ENCODE results near the gene LRRC18.

The LRRC18 gene

GRCh38 chr10:48910548-48910947 is 29.1 kb downstream of the LRRC18 start:
- Histone ChIP-seq H3K36me3 (replicated peaks) (no peaks in the 10 kb centered on the region), H3K27me3 (ENCODE audit: low read depth) (no peaks in the 10 kb centered on the region), H3K9me3 (no peaks in the 10 kb centered on the region), H3K4me3 (no peak overlapping the region), H3K4me1 (no peaks in the 10 kb centered on the region)
- in situ Hi-C loops (cut with MboI; ENCODE audit: low sequenced_read_pairs) = no loop called here
- DNase-seq (ENCODE audit: low spot score in 2 of 2) = no peak

GRCh38 chr10:48907730-48908129 is 31.9 kb downstream of the LRRC18 start:
- in situ Hi-C loops (cut with MboI; ENCODE audit: low sequenced_read_pairs) = no loop called here
- no peaks in the 10 kb centered on the region for H3K27me3 ChIP-seq (ENCODE audit: low read depth)
- no peaks in the 10 kb centered on the region for H3K36me3 ChIP-seq (replicated peaks)
- H3K9me3 ChIP-seq = no peaks in the 10 kb centered on the region
- DNase-seq (ENCODE audit: low spot score in 2 of 2) = no peak
- no peak overlapping the region for H3K4me3 ChIP-seq
- H3K4me1 ChIP-seq = no peaks in the 10 kb centered on the region

DNA sequence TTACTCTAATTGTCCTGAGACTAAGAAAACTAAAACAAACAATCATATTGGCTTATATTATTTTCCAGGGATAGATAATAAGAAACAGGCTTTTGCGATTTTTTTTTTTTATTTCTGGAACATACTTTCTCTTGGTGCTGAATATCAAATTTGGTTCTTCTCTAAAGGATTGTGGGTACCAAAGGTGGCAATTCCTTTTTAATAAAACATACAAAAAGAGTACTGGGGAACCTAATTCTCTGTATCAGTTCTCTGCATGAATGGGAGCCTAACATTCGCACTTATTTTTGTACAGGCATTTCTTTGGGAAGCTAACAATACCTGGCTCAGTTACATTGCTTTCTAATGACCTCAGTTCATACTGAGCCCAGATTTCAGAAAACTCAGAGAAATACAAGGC is 32.8 kb downstream of the LRRC18 start:
- Histone ChIP-seq H3K4me1 (no peaks in the 10 kb centered on the region), H3K36me3 (replicated peaks) (no peaks in the 10 kb centered on the region), H3K27me3 (ENCODE audit: low read depth) (no peaks in the 10 kb centered on the region), H3K4me3 (no peak overlapping the region), H3K9me3 (no peaks in the 10 kb centered on the region)
- in situ Hi-C loops (cut with MboI; ENCODE audit: low sequenced_read_pairs) = no loop called here
- no peak for DNase-seq (ENCODE audit: low spot score in 2 of 2)

- in situ Hi-C loops (cut with MboI; ENCODE audit: low sequenced_read_pairs) = no loop called here
- no peak for DNase-seq (ENCODE audit: low spot score in 2 of 2)
Measured at GRCh38 chr10:48905311-48905710, 34.3 kb downstream of the LRRC18 start.

GRCh38 chr10:48904861-48905260 is 34.8 kb downstream of the LRRC18 start:
- Histone ChIP-seq H3K27me3 (ENCODE audit: low read depth) (no peaks in the 10 kb centered on the region), H3K36me3 (replicated peaks) (no peaks in the 10 kb centered on the region), H3K4me1 (no peaks in the 10 kb centered on the region), H3K9me3 (no peaks in the 10 kb centered on the region), H3K4me3 (no peak overlapping the region)
- in situ Hi-C loops (cut with MboI; ENCODE audit: low sequenced_read_pairs) = no loop called here
- no peak for DNase-seq (ENCODE audit: low spot score in 2 of 2)

More at GRCh38 chr10:48905311-48905710, 34.3 kb downstream of the LRRC18 start:
- Histone ChIP-seq H3K4me1 (no peaks in the 10 kb centered on the region), H3K36me3 (replicated peaks) (no peaks in the 10 kb centered on the region), H3K27me3 (ENCODE audit: low read depth) (no peaks in the 10 kb centered on the region), H3K9me3 (no peaks in the 10 kb centered on the region), H3K4me3 (no peak overlapping the region)

- in situ Hi-C loops (cut with MboI; ENCODE audit: low sequenced_read_pairs) = no loop called here
- DNase-seq (ENCODE audit: low spot score in 2 of 2) = no peak
- no peaks in the 10 kb centered on the region for H3K4me1 ChIP-seq
Measured at GRCh38 chr10:48903151-48903550, 36.5 kb downstream of the LRRC18 start.

DNA sequence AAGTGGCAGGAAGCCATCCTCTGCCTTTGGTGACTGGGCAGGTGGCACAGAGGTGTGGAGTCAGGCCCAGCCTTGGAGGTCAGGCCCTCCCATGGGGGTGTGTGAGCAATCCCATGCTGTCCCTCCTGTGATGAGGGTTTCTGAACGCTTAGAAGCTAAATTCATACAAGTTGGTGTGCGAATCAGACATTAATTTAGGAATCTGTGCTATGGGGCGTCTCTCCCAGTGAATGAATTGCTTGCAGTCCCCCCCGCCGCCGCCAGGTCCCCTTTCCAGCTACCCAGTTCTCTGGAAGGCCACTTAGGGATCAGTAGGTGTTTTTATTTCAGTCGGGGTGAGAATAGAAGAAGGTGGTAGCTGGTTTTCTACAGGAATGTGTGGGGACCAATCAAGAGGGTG is 37.5 kb downstream of the LRRC18 start:
- Histone ChIP-seq H3K9me3 (no peaks in the 10 kb centered on the region), H3K4me3 (no peak overlapping the region), H3K27me3 (ENCODE audit: low read depth) (no peaks in the 10 kb centered on the region), H3K36me3 (replicated peaks) (no peaks in the 10 kb centered on the region), H3K4me1 (no peaks in the 10 kb centered on the region)
- in situ Hi-C loops (cut with MboI; ENCODE audit: low sequenced_read_pairs) = no loop called here
- no peak for DNase-seq (ENCODE audit: low spot score in 2 of 2)

More at GRCh38 chr10:48903151-48903550, 36.5 kb downstream of the LRRC18 start:
- H3K4me3 ChIP-seq = no peak overlapping the region
- H3K9me3 ChIP-seq = no peaks in the 10 kb centered on the region
- no peaks in the 10 kb centered on the region for H3K27me3 ChIP-seq (ENCODE audit: low read depth)
- H3K36me3 ChIP-seq (replicated peaks) = no peaks in the 10 kb centered on the region

DNA sequence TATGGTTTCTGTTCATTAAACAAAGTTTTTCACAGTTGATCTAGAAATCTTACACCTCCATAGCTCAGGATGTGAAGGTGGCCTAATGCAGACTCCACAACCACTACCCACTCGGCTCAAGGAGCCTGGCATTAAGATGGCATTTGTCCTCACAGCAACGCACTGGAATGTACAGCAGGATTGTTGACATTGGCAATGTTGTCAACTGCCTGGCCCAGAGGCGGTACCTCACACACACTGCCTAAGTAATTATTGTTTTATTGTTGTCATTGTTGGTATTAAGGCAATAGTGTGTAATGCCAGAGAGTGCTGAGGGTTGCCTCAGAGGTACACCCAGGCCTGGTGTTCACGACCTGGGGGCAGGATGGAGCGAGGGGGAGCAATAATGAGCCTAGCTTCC is 38.3 kb downstream of the LRRC18 start:
- in situ Hi-C loops (cut with MboI; ENCODE audit: low sequenced_read_pairs) = no loop called here
- H3K27me3 ChIP-seq (ENCODE audit: low read depth) = no peaks in the 10 kb centered on the region
- DNase-seq (ENCODE audit: low spot score in 2 of 2) = no peak
- H3K4me1 ChIP-seq = no peaks in the 10 kb centered on the region
- H3K36me3 ChIP-seq (replicated peaks) = no peaks in the 10 kb centered on the region
- no peak overlapping the region for H3K4me3 ChIP-seq
- no peaks in the 10 kb centered on the region for H3K9me3 ChIP-seq

DNA sequence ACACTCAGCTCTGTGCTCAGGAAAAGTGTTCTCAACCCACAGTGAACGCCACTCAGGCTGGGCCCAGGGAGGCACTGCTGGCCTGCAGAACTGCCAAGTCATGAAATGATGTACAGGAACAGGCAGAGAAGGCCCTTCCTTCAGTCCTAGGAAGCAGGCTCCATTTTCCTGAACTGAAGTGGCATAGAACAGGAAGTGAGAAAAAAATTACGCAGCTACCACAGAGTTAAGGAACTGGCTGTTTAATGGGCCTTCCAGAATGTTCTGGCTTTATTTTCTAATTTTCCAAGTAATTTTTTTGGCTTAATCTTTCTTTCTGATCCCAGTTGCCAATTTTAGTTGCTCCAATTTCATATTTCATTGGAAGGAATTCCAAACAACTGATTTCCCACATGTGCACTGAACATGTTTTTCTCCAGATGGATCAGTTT is 39.3 kb downstream of the LRRC18 start:
- in situ Hi-C loops (cut with MboI; ENCODE audit: low sequenced_read_pairs) = no loop called here
- H3K9me3 ChIP-seq = no peaks in the 10 kb centered on the region
- H3K4me3 ChIP-seq = no peak overlapping the region
- H3K4me1 ChIP-seq = no peaks in the 10 kb centered on the region
- no peak for DNase-seq (ENCODE audit: low spot score in 2 of 2)
- H3K36me3 ChIP-seq (replicated peaks) = no peaks in the 10 kb centered on the region
- no peaks in the 10 kb centered on the region for H3K27me3 ChIP-seq (ENCODE audit: low read depth)

DNA sequence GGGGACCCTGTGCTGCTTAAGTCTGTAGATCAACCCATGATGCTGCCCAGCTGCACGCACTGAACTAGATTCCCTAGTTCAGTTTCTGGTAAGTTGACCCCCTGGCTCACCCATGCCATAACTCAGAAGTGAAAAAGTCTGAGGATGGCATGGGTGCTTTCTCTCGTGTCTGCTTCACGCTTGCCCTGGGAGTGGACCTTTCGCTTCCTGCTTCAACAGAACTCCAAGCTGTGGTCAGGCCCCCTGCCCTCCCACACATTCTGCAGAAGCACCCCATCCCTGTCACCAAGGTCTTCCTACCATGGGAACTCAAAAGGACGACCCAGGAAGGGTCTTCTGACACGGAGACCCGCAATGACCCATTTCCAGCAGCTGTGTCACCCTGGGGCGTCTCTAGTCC is 39.9 kb downstream of the LRRC18 start:
- H3K36me3 ChIP-seq (replicated peaks) = no peaks in the 10 kb centered on the region
- in situ Hi-C loops (cut with MboI; ENCODE audit: low sequenced_read_pairs) = no loop called here
- H3K4me3 ChIP-seq = no peak overlapping the region
- H3K27me3 ChIP-seq (ENCODE audit: low read depth) = no peaks in the 10 kb centered on the region
- H3K9me3 ChIP-seq = no peaks in the 10 kb centered on the region
- no peaks in the 10 kb centered on the region for H3K4me1 ChIP-seq
- DNase-seq (ENCODE audit: low spot score in 2 of 2) = no peak

- H3K4me1 ChIP-seq = no peaks in the 10 kb centered on the region
- no peaks in the 10 kb centered on the region for H3K9me3 ChIP-seq
- in situ Hi-C loops (cut with MboI; ENCODE audit: low sequenced_read_pairs) = no loop called here
- no peaks in the 10 kb centered on the region for H3K27me3 ChIP-seq (ENCODE audit: low read depth)
- no peak overlapping the region for H3K4me3 ChIP-seq
- no peaks in the 10 kb centered on the region for H3K36me3 ChIP-seq (replicated peaks)
- no peak for DNase-seq (ENCODE audit: low spot score in 2 of 2)
Measured at GRCh38 chr10:48898426-48898825, 41.2 kb downstream of the LRRC18 start.

- no peaks in the 10 kb centered on the region for H3K36me3 ChIP-seq (replicated peaks)
- no peak for DNase-seq (ENCODE audit: low spot score in 2 of 2)
- no peaks in the 10 kb centered on the region for H3K9me3 ChIP-seq
- in situ Hi-C loops (cut with MboI; ENCODE audit: low sequenced_read_pairs) = no loop called here
- H3K4me1 ChIP-seq = no peaks in the 10 kb centered on the region
- no peaks in the 10 kb centered on the region for H3K27me3 ChIP-seq (ENCODE audit: low read depth)
- H3K4me3 ChIP-seq = no peak overlapping the region
Measured at GRCh38 chr10:48897441-48897790, 42.2 kb downstream of the LRRC18 start.

- in situ Hi-C loops (cut with MboI; ENCODE audit: low sequenced_read_pairs) = no loop called here
- H3K36me3 ChIP-seq (replicated peaks) = no peaks in the 10 kb centered on the region
- no peaks in the 10 kb centered on the region for H3K27me3 ChIP-seq (ENCODE audit: low read depth)
- DNase-seq (ENCODE audit: low spot score in 2 of 2) = no peak
- no peaks in the 10 kb centered on the region for H3K4me1 ChIP-seq
- no peaks in the 10 kb centered on the region for H3K9me3 ChIP-seq
- H3K4me3 ChIP-seq = no peak overlapping the region
Measured at GRCh38 chr10:48896756-48897440, 42.7 kb downstream of the LRRC18 start.

DNA sequence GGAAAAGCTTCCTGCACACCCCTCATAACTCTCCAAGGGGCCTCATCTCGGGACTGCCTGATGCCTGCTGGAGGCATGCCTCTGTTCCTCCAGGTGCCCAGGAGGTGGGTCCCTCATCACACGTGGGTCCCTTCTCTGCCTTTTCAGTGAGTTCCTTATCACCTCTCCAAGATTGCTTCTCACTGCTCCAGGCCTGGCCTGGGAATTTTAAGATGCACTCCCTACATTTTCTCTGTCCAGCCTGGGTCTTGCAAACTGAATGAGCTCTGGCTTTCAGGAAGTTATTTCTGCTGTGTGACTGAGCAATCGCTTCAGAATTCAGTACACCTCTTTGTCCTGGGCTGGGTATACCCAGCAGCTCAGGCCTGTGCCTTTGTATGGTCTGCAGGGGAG is 43.8 kb downstream of the LRRC18 start:
- no peak for DNase-seq (ENCODE audit: low spot score in 2 of 2)
- Histone ChIP-seq H3K4me1 (no peaks in the 10 kb centered on the region), H3K36me3 (replicated peaks) (no peaks in the 10 kb centered on the region), H3K9me3 (no peaks in the 10 kb centered on the region), H3K27me3 (ENCODE audit: low read depth) (no peaks in the 10 kb centered on the region), H3K4me3 (no peak overlapping the region)
- in situ Hi-C loops (cut with MboI; ENCODE audit: low sequenced_read_pairs) = no loop called here

Measured in HAP-1 (cell line).